NCI-H146 (cell line): Measurements from ENCODE around the gene CCDC87.
"Not testable (repeated sequence)": the region's sequence is repeated elsewhere in the genome, so short reads cannot be mapped to it uniquely, and the experiment has no call there.

ENCODE experiments used
- DNase-seq: peaks from one replicate; lab custom pipeline; 2025; lab: John Stamatoyannopoulos, UW

Gene CCDC87

DNA sequence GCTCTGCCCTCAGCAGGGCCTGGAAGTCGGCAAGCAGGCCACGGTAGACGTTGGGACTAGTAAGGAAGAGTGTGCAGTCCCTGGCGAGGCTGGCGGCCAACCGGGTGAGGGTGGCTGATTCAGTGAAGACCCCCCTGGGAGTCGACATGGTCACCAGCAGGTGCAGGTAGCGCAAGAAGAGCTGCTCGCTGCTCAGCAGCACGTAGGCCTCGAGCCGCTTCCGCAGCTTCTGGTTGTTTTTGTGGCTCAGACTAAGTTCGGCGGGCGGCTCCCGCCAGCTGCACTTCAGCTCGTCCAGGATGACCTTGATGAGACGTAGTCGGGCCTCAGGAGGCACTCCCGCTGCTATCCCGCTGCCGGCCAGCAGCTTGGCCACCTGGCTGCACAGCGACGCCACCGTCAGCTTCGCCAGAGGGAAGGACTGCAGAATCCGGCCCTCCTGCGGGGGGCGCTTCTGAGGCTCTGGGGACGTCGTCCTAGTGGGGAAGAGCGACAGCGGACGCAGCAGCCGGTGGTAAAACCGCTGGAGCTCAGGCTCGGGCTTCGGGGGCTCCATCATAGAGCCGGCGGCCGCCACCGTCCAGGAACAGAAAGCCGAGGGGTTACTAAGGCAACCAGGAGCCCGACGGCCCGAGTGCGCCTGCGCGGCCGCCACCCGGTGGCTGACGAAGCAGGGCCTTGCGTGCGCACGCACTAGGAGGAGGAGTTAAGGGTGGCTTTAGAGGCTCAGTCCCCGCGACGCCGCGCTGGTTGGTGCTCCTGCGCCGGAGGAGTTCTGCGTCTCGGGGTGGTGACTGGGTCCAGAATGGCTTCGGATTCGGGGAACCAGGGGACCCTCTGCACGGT is at the start of gene CCDC87, which contains the start of gene CCS:
Gene CCDC87 (minus strand): TSS at position 607 of the 846 bp plus-strand sequence. CDS start 48 bp downstream, at position 559.
Gene CCS (plus strand): TSS at position 729 of the 846 bp plus-strand sequence. CDS start 77 bp downstream, at position 806.
- peak; percentile 95 for DNase-seq

DNA sequence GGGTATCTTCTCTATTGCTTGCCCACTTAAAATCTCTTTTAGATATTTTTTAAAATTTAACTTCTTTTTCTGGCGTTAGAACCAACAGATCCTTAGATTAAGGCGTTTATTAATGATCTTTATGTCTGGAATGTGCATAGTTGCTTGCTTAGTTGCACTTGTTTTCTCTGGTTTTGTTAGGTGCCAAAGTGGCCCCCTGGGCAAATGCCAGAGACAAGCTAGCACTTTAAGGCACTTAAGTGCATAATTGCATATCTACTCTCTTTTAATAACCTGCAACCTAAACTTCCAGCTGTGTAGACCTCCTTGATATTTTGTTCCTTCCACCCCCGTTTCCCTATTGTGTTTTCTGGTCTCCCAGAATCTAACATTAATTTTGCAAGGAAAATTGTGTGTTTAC is 49.0 kb upstream of the CCDC87 start:
- no peak for DNase-seq

DNA sequence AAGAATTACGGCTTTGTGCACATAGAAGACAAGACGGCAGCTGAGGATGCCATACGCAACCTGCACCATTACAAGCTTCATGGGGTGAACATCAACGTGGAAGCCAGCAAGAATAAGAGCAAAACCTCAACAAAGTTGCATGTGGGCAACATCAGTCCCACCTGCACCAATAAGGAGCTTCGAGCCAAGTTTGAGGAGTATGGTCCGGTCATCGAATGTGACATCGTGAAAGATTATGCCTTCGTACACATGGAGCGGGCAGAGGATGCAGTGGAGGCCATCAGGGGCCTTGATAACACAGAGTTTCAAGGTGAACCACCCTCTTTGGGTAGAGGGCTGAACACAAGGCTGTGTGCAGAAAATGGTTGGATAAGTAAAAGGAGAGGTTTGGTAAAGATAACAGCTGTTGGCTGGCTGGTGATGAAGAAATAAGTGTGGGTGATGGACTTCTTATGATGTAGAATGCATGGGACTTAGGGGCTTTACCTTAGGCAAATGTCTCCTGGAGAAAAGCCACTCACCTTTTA is 47.0 kb upstream of the CCDC87 start:
- not testable (repeated sequence) for DNase-seq

DNA sequence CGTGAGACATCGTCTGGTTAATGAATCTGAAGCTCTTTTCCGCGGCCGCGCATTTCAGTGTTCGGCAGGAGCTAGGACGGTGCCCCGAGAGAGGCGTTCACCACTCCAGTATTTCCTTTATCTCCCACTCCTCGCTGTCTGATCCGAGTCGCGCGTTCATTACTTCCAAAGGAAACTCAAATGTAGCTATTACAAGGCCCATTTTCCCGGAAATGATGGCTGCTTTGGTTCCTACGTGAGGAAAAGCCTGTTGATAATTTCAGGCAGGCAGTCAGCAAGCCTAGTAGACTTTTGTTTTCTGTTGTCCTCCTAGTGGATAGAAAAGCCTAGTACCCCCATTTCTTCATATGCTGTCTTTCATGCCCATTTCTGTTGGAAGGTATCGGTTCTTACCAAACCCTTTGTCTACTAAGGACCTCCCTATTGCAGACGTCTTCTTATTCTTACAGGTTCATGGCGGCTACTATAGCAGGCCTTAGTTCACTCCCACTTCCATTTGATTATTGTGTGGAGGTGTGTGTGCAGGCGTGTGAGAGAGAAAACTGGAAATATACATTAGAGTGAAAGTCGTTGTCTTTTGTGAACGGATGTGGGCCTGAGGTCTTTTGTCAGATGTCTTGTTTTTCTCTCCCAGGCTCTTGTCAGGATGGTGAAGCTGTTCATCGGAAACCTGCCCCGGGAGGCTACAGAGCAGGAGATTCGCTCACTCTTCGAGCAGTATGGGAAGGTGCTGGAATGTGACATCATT is 46.4 kb upstream of the CCDC87 start:
- DNase-seq = peak; percentile 33

DNA sequence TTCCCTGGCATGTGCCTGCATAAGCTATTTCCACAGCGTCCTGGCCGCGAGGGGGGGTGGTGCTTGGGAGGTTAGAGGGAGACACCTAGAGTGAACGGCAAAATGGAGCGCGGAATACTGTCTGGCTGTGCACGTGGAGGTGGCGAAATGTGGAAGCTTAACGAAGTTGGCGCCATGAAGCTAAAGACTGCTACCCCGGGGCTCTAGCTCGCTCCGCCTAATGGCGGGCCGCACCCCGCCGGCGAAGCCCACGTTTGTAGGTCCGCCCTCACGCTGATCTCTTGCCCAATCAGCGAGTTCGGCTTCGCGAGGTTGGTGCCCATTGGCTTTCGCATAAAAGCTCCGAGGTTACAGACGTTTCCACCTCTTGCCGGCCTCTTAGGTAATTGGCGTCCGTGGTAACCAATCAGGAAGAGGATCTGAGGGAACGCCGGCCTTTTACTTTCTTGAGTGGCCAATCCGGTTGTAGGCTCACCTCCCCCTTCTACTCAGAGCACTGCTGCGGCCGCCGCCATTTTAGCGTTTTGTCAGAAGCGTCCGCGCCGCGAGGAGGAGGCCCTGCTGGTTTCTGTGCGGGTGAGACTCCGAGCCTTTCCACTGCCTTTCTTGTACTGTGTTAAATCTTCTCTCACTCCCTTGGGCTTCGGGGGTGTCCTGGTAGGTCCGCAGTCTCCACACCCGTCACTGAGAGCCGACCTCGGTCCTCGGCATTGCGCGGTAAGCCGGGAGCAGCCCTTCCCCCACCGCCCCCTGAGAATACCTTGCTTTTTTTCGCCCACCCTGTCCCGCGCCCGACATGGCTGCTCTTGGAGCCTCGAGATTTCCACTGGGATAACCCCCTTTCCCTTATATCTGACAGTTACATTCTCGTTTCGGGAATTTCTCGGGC is 45.6 kb upstream of the CCDC87 start, which contains the start of gene RBM4:
Gene RBM4 (plus strand): TSS at position 527 of the 889 bp plus-strand sequence. CDS start 1,009 bp downstream, outside the sequence.
- DNase-seq = peak; percentile 99

- no peak for DNase-seq
Measured at GRCh38 chr11:66637557-66638176, 44.8 kb upstream of the CCDC87 start.

GRCh38 chr11:66636411-66636810 is 43.5 kb upstream of the CCDC87 start:
- DNase-seq = no peak

DNA sequence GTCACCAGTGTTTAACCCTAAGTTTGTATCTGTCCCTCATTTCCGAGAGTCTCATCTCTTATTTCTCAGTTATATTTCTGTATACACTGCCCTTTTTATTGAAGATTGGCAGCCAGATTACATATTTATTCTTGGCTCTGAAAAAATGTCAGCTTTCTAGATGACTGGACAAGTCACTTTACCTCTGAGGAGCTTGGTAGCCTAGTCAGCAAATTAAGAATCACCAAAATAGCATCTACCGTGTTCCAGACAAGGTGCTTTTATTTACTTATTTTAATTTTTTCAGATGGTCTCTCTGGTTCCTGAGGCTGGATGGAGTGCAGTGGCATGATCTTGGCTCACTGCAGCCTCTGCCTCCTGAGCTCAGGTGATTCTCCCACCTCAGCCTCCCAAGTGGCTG is 40.1 kb upstream of the CCDC87 start:
- DNase-seq = no peak

DNA sequence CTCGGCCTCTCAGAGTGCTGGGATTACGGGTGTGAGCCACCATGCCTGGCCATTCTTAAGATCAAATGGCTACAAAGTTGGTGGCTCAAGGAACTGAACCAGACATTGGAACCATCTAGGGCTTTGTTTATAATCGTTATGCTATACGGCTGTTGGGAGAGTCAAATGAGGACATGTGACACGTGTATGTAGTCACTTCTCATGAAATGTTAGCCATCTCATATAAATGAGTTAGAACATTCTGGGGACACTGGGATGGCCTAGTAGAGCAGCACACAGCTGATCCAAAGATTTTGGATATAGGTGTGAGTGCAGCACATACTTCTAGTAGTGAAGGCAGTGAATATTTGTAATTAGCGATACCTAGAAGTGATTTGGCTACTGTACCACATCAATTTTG is 39.0 kb upstream of the CCDC87 start:
- no peak for DNase-seq

GRCh38 chr11:66629356-66629755 is 36.5 kb upstream of the CCDC87 start:
- DNase-seq = no peak

GRCh38 chr11:66628061-66628603 is 35.3 kb upstream of the CCDC87 start:
- no peak for DNase-seq

DNA sequence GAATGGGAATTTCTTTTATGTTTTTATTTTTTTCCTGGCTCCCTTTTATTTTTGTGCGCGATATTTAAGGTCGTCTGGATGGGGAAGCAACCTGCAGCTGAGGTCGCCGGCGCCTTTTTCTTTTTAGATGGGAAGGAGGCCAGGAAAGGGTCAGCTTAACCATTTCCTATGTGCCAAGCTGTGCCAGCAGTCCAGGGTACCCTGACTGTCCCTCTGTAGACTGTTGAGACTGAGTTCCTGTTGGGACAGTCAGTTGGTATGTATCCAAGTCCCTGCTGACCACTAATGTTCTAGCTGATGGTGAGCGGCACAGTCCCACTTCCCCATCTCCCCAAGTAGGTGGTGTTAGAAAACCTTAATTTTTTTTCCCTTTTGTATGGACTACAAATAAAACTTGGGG is 34.1 kb upstream of the CCDC87 start:
- DNase-seq = no peak

- DNase-seq = no peak
Measured at GRCh38 chr11:66626382-66626781, 33.5 kb upstream of the CCDC87 start.

DNA sequence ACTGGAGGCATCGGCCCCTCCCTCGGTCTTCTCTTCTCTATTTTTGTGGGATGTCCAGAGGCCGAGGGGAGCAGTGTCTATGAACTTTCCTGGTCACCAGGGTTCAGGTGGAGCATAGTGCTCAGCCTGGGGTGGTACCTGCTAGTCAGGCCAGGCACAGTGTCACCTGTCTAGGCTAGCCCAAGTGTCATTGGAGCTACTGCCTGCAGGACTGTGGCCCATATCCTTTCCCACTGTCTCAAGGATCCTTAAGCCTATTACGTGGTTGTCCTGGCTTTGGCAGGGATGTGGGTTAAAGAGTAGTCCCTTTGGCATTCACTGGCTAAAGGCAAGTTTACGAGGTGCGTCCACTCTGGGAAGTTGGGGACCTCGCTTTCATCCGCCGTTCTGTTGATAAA is 32.9 kb upstream of the CCDC87 start:
- DNase-seq = no peak

DNA sequence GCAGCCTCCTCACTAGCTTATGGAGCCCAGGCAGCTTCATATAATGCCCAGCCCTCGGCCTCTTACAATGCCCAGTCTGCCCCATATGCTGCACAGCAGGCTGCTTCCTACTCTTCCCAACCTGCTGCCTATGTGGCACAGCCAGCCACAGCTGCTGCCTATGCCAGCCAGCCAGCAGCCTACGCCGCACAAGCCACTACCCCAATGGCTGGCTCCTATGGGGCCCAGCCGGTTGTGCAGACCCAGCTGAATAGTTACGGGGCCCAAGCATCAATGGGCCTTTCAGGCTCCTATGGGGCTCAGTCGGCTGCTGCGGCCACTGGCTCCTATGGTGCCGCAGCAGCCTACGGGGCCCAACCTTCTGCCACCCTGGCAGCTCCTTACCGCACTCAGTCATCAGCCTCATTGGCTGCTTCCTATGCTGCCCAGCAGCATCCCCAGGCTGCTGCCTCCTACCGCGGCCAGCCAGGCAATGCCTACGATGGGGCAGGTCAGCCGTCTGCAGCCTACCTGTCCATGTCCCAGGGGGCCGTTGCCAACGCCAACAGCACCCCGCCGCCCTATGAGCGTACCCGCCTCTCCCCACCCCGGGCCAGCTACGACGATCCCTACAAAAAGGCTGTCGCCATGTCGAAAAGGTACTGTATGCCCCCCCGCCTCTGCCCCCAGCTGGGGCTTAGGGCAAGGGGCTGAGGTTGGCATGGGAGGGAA is 32.3 kb upstream of the CCDC87 start:
- DNase-seq = no peak

DNA sequence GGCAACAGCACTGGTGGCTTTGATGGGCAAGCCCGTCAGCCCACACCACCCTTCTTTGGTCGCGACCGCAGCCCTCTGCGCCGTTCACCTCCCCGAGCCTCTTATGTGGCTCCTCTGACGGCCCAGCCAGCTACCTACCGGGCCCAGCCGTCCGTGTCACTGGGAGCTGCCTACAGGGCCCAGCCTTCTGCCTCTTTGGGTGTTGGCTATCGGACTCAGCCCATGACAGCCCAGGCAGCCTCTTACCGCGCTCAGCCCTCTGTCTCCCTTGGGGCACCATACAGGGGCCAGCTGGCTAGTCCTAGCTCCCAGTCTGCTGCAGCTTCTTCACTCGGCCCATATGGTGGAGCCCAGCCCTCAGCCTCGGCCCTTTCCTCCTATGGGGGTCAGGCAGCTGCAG is 31.6 kb upstream of the CCDC87 start:
- no peak for DNase-seq

- DNase-seq = no peak
Measured at GRCh38 chr11:66619080-66619554, 26.3 kb upstream of the CCDC87 start.

DNA sequence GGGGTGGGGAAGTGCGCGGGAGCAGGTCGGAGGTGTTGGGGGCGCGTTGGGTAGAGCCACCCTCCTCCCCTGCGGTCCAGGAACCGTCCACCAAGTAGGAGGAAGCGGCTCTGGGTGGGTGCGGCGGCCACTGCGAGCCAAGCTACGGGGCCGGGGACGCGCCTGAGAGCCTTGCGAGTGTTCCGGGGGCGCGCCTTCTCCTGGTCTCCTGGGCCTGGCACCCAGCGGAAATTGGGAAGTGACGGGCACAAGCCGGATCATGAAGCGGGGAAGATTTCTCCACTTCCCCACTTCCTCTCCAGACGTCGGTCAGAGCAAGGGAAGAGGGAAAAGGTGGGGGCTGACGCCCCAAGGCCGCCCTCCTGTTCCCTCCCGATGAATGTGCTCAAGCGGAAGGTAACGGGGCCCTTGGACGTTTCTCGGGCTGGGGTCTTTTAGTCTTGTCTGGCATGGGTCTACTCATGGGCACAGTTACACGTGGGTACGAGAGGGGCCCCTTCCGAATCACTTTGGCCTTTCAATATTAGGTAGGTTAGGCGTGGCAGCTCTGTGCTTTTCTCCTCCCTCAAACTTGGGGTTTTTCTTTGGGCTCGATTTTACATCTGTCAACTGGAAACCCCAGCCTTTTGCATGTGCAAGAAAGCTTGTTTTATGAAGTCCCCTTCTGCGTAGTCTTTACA is 24.4 kb upstream of the CCDC87 start:
- peak; percentile 77 for DNase-seq

GRCh38 chr11:66616379-66617154 is 23.7 kb upstream of the CCDC87 start, which contains the start of gene RBM14:
Gene RBM14, plus strand, starts transcription at chr11:66616630. Its CDS starts 91 bp downstream, at chr11:66616721.
- DNase-seq = peak; percentile 99
